ENCODE data around the gene SPATA21.

- TF ChIP-seq CTCF (IDR thresholded peaks at IDR 0.05; ENCODE audit: extremely low read depth in 1 of 2, insufficient read depth in 1 of 2, low read depth in 1 of 2, low read length in 2 of 2) (no peak), POLR2AphosphoS5 (IDR thresholded peaks at IDR 0.05; ENCODE audit: insufficient read depth, low read depth, low read length) (no peak), POLR2A (IDR thresholded peaks at IDR 0.05; ENCODE audit: low read depth, low read length) (no peak)
Observed at GRCh38 chr1:16433030-16433429, 4.2 kb downstream of the SPATA21 start.
